PC-3 (cell line): ENCODE measurements around the gene PPP1R26. TPM values are rescaled to one million over a fixed set of nuclear protein-coding genes. Genes with fewer than 3 reads are reported as not detected.

Experiments
- ATAC-seq: fragments of 200-7000 bp; cut with Tn5 transposase; 2 replicates; pipeline ENCODE4 v1.9.1; 2020; ENCODE audit warnings: mild to moderate bottlenecking, moderate library complexity
- BruUV-seq: library from RNA; stranded (reverse); fragments of 400-500 nt; replicated peaks from 2 replicates; lab custom pipeline; 2021; lab: Mats Ljungman, UMichigan
- CTCF ChIA-PET: fragments of 300-600 bp; sonication (Branson Sonifier 250); formaldehyde crosslinking; loops from one replicate; lab custom pipeline; 2022; ENCODE audit warnings: antibody characterized with exemption; lab: Charles Lee
- POLR2A ChIA-PET: fragments of 300-600 bp; sonication (Branson Sonifier 250); formaldehyde crosslinking; loops from one replicate; lab custom pipeline; 2022; ENCODE audit warnings: antibody characterized with exemption; ENCODE audit not compliant: unreplicated experiment; lab: Charles Lee
- DNase-seq: peaks from one replicate; pipeline ENCODE4 v3.0.0-alpha.2; 2015
- H2AFZ ChIP-seq: fragments of 300-600 bp; sonication (generic); 2 replicates; pipeline ENCODE4 v1.6.0; 2016; ENCODE audit warnings: antibody characterized with exemption, low read length
- H3F3A ChIP-seq: fragments of 300-600 bp; sonication (generic); one replicate; pipeline ENCODE4 v1.6.0; 2017; ENCODE audit warnings: antibody characterized with exemption, low read length, control low read depth, mild to moderate bottlenecking; ENCODE audit not compliant: unreplicated experiment
- H3K27ac ChIP-seq: fragments of 300-600 bp; sonication (generic); 2 replicates; pipeline ENCODE4 v1.5.1; 2016; ENCODE audit warnings: mild to moderate bottlenecking, low read length
- H3K27me3 ChIP-seq: fragments of 300-600 bp; sonication (generic); 2 replicates; pipeline ENCODE4 v1.6.1; 2016; ENCODE audit warnings: low read length, mixed read lengths
- H3K36me3 ChIP-seq: fragments of 300-600 bp; sonication (generic); 2 replicates; pipeline ENCODE4 v1.6.1; 2016; ENCODE audit warnings: low read depth, mixed run types, low read length, mixed read lengths
- H3K4me1 ChIP-seq: fragments of 300-600 bp; sonication (generic); 2 replicates; pipeline ENCODE4 v1.5.1; 2016; ENCODE audit warnings: low read length; ENCODE audit not compliant: insufficient read depth
- H3K4me2 ChIP-seq: fragments of 300-600 bp; sonication (generic); 2 replicates; pipeline ENCODE4 v1.6.0; 2016; ENCODE audit warnings: low read length
- H3K4me3 ChIP-seq: fragments of 300-600 bp; sonication (generic); 2 replicates; pipeline ENCODE4 v1.5.1; 2016; ENCODE audit warnings: mild to moderate bottlenecking, low read length, mixed read lengths
- H3K79me2 ChIP-seq: fragments of 300-600 bp; sonication (generic); 2 replicates; pipeline ENCODE4 v1.6.1; 2017; ENCODE audit warnings: low read length, mixed read lengths
- H3K9ac ChIP-seq: fragments of 300-600 bp; sonication (generic); 2 replicates; pipeline ENCODE4 v1.6.0; 2016; ENCODE audit warnings: mild to moderate bottlenecking, low read length
- H3K9me2 ChIP-seq: fragments of 300-600 bp; sonication (generic); replicated peaks from 2 replicates; pipeline ENCODE4 v1.6.1; 2016; ENCODE audit warnings: mixed run types, low read length, mixed read lengths
- H3K9me3 ChIP-seq: fragments of 300-600 bp; sonication (generic); 2 replicates; pipeline ENCODE4 v1.6.1; 2016; ENCODE audit warnings: low read length, mixed read lengths
- H4K20me1 ChIP-seq: fragments of 300-600 bp; sonication (generic); 2 replicates; pipeline ENCODE4 v1.6.1; 2016; ENCODE audit warnings: low read length, mixed read lengths
- EZH2 ChIP-seq: fragments of 300-600 bp; sonication (generic); IDR thresholded peaks from one replicate; pipeline ENCODE4 v1.6.1; 2017; ENCODE audit warnings: antibody characterized with exemption, mild to moderate bottlenecking, low read length; ENCODE audit not compliant: unreplicated experiment
- EZH2phosphoT487 ChIP-seq: fragments of 300-600 bp; sonication (generic); IDR thresholded peaks from 2 replicates; pipeline ENCODE4 v1.6.1; 2018; ENCODE audit warnings: mild to moderate bottlenecking, antibody characterized with exemption, low read length, borderline replicate concordance
- intact Hi-C: fragments of 100-400 bp; cut with micrococcal nuclease; formaldehyde crosslinking; loops from 2 replicates; pipeline ENCODE4 v1.9.0; 2023
- total RNA-seq: library from RNA; depleted of rRNA; stranded (reverse); fragments of >200 nt; gene quantifications from 2 replicates; pipeline ENCODE4 v1.2.3, GENCODE V29; 2014
- TF ChIP-seq, protein P1 (sequence below): fragments of 300-600 bp; sonication (generic); conservative IDR thresholded peaks from 2 replicates; pipeline ENCODE4 v1.5.1; 2017; ENCODE audit warnings: antibody characterized with exemption, low read depth, mild to moderate bottlenecking, low read length

The PPP1R26 gene
- total RNA-seq, 1 experiment from 2014 or later, result 22.6 TPM

DNA sequence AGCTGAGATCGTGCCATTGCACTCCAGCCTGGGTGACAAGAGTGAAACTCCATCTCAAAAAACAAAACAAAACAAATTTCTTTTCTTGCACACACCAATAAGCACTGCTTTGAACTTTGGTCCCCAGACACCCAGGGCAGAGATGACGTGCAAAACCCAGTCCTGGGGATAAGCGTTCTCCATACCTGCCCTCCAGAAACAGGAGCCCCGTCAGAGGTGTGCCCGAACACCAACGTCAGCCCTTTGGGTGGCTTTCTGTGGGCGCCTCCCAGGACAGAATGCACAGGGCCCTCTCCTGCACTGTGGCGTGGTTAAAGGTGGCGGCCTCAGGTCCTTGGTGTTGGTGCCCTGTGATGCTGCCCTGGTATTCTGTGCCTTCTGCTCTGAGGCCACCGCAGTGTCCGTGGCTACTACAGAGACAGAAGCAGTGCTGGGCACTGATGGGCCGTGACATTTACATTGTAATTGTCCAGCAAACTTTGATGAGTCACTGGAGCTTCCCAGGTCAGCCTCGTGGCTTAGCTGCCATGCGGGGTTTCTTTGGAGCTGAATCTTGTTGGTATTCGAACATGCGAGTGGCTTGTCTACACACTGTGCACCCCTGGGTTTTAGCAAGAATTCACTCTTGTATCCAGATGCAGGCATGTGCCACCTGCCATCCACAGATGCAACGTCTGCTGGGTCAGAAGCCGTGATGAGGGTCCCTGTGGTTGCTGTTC is 9.8 kb downstream of the PPP1R26 start:
- Histone ChIP-seq H3F3A (no peaks in the 10 kb centered on the region), H3K79me2 (no peaks in the 10 kb centered on the region), H3K36me3 (no peaks in the 10 kb centered on the region), H3K9me2 (no peaks in the 10 kb centered on the region), H3K27ac (no peak overlapping the region), H3K4me1 (no peaks in the 10 kb centered on the region), H3K9ac (no peak overlapping the region), H3K4me3 (no peak overlapping the region), H3K4me2 (no peak overlapping the region), H2AFZ (no peak overlapping the region), H3K9me3 (no peaks in the 10 kb centered on the region), H4K20me1 (no peaks in the 10 kb centered on the region), H3K27me3 (no peaks in the 10 kb centered on the region)
- CTCF ChIA-PET, result no interaction called here
- BruUV-seq, result no TSS peak
- POLR2A ChIA-PET, result no interaction called here
- intact Hi-C loops, result no loop called here
- no peak for ATAC-seq
- DNase-seq, result no peak
- no peak for TF ChIP-seq EZH2phosphoT487
- TF ChIP-seq, protein P1, sequence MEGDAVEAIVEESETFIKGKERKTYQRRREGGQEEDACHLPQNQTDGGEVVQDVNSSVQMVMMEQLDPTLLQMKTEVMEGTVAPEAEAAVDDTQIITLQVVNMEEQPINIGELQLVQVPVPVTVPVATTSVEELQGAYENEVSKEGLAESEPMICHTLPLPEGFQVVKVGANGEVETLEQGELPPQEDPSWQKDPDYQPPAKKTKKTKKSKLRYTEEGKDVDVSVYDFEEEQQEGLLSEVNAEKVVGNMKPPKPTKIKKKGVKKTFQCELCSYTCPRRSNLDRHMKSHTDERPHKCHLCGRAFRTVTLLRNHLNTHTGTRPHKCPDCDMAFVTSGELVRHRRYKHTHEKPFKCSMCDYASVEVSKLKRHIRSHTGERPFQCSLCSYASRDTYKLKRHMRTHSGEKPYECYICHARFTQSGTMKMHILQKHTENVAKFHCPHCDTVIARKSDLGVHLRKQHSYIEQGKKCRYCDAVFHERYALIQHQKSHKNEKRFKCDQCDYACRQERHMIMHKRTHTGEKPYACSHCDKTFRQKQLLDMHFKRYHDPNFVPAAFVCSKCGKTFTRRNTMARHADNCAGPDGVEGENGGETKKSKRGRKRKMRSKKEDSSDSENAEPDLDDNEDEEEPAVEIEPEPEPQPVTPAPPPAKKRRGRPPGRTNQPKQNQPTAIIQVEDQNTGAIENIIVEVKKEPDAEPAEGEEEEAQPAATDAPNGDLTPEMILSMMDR, result no peak
- TF ChIP-seq EZH2, result no peak

DNA sequence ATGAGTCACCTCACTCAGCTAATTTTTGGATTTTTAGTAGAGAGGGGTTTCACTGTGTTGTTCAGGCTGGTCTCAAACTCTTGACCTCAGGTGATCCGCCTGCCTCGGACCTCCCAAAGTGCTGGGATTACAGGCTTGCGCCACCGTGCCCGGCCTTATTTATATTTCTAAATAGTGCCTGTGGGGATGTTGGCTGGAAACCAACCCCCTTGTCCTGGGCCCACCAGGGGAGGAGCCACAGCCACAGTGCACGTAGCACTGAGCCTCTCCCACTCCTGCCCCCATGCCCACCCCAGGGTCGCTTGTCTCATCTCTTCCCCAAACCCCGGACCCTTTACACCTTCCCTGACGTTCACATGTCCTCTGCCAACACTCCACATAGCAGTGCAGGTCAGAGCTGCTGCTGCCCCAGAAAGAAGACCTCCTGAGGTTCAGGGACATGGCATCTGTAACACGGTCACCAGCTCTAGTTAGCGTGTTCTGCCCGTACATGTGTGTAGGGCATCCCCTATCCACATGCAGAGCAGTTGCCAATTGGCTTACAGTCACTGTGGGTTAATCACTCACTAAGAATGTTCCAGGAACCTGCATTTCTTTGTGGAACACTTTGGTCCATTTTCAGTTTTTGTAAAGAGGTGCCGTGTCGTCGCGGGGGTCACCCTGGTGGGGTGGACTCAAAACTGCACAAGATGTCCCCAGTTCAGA is 10.7 kb downstream of the PPP1R26 start:
- no peak overlapping the region for H3K9ac ChIP-seq
- no peaks in the 10 kb centered on the region for H3K9me2 ChIP-seq
- H4K20me1 ChIP-seq, result no peaks in the 10 kb centered on the region
- intact Hi-C loops, result no loop called here
- TF ChIP-seq, protein P1, result no peak
- no peak for TF ChIP-seq EZH2phosphoT487
- TF ChIP-seq EZH2, result no peak
- no peaks in the 10 kb centered on the region for H3K9me3 ChIP-seq
- no peak overlapping the region for H3K27ac ChIP-seq
- H3K4me1 ChIP-seq, result no peaks in the 10 kb centered on the region
- no TSS peak for BruUV-seq
- ChIA-PET POLR2A (no interaction called here), CTCF (no interaction called here)
- no peak overlapping the region for H3K4me2 ChIP-seq
- H3K79me2 ChIP-seq, result no peaks in the 10 kb centered on the region
- H2AFZ ChIP-seq, result no peak overlapping the region
- no peak for ATAC-seq
- no peaks in the 10 kb centered on the region for H3F3A ChIP-seq
- no peak for DNase-seq
- H3K36me3 ChIP-seq, result no peaks in the 10 kb centered on the region
- no peak overlapping the region for H3K4me3 ChIP-seq
- no peaks in the 10 kb centered on the region for H3K27me3 ChIP-seq

DNA sequence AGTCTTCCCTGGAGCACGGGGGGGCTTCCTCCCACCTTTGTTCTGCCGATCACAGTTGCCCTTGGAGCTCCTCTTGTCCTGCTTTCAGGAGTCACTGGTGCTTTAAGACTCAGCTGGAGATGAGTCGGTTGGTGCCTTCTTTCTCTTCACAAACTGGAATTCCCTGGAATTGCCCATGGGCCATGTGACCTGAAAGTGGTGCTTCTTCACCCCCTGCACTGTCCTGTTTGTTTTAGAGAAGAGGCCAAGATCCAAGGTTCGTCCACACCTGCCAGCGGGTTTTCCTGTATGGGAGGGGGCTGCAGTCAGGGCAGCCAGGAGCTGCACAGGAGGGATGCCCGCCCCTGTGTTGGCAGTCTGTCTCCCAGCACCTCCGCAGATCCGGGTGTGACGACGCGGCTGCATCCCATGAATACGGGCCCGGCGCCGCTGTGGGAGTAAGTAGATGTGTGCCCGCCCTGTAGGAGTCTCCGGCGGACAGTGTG is 11.4 kb downstream of the PPP1R26 start:
- BruUV-seq, result no TSS peak
- Histone ChIP-seq H3F3A (no peaks in the 10 kb centered on the region), H3K27ac (no peak overlapping the region), H3K9ac (no peak overlapping the region), H3K27me3 (no peaks in the 10 kb centered on the region), H3K79me2 (no peaks in the 10 kb centered on the region), H3K4me3 (no peak overlapping the region), H3K4me2 (no peak overlapping the region), H3K36me3 (no peaks in the 10 kb centered on the region), H3K9me2 (no peaks in the 10 kb centered on the region), H3K9me3 (no peaks in the 10 kb centered on the region), H4K20me1 (no peaks in the 10 kb centered on the region), H3K4me1 (0 out of 2 replicates have a peak, but pooled peaks cover under 1% of the 10 kb centered on the region), H2AFZ (no peak overlapping the region)
- TF ChIP-seq, protein P1, result no peak
- intact Hi-C loops, result no loop called here
- POLR2A ChIA-PET, result no interaction called here
- ATAC-seq (no peak), DNase-seq (no peak)
- CTCF ChIA-PET, result no interaction called here
